Caco-2 (cell line): ENCODE results near the gene CTDSPL2. TPM values are rescaled to one million over a fixed set of nuclear protein-coding genes. Genes with fewer than 3 reads are reported as not detected.
A peak's percentile ranks its signal among the peaks of the same experiment; 100 is the strongest.

ENCODE experiments used
- BruUV-seq: library from RNA; stranded (reverse); fragments of 400-500 nt; replicated peaks from 2 replicates; lab custom pipeline; 2021; lab: Mats Ljungman, UMichigan
- CTCF ChIA-PET: fragments of 300-600 bp; sonication (Branson Sonifier 250); formaldehyde crosslinking; loops from one replicate; lab custom pipeline; 2022; ENCODE audit warnings: antibody characterized with exemption; lab: Charles Lee
- POLR2A ChIA-PET: fragments of 300-600 bp; sonication (Branson Sonifier 250); formaldehyde crosslinking; loops from one replicate; lab custom pipeline; 2022; ENCODE audit warnings: antibody characterized with exemption; lab: Charles Lee
- DNase-seq, 2 experiments: peaks; one replicate each; pipeline versions ENCODE4 v3.0.0 to v3.0.0-alpha.2; 2020 to 2022
- H3K27me3 ChIP-seq: replicated peaks from 2 replicates; pipeline ENCODE4 v1.6.0; 2011; ENCODE audit warnings: low read length; ENCODE audit not compliant: control insufficient read depth, insufficient read depth
- H3K36me3 ChIP-seq: 2 replicates; pipeline ENCODE4 v1.5.1; 2011; ENCODE audit warnings: low read length; ENCODE audit not compliant: control insufficient read depth, insufficient read depth
- H3K4me1 ChIP-seq: fragments of 250-450 bp; sonication (Bioruptor Pico); 2 replicates; pipeline ENCODE4 v1.5.1; 2020; ENCODE audit warnings: mild to moderate bottlenecking
- H3K4me3 ChIP-seq: 2 replicates; pipeline ENCODE4 v1.5.1; 2011; ENCODE audit warnings: low read depth, mild to moderate bottlenecking, control low read depth, low read length
- H3K9me3 ChIP-seq: fragments of 250-450 bp; sonication (Bioruptor Pico); 2 replicates; pipeline ENCODE4 v1.5.1; 2020; ENCODE audit warnings: mild to moderate bottlenecking, moderate library complexity
- H3K27ac Mint-ChIP-seq: one replicate; pipeline ENCODE4 v1.8.0; 2022; ENCODE audit warnings: mixed read lengths; ENCODE audit not compliant: unreplicated experiment
- H3K27me3 Mint-ChIP-seq: one replicate; pipeline ENCODE4 v1.8.0; 2022; ENCODE audit warnings: mixed read lengths; ENCODE audit not compliant: insufficient read depth, unreplicated experiment
- H3K36me3 Mint-ChIP-seq: one replicate; pipeline ENCODE4 v1.8.0; 2022; ENCODE audit warnings: mild to moderate bottlenecking, mixed read lengths; ENCODE audit not compliant: insufficient read depth, unreplicated experiment
- H3K4me1 Mint-ChIP-seq: one replicate; pipeline ENCODE4 v1.8.0; 2022; ENCODE audit warnings: low read depth, mixed read lengths; ENCODE audit not compliant: unreplicated experiment
- H3K4me3 Mint-ChIP-seq: one replicate; pipeline ENCODE4 v1.8.0; 2022; ENCODE audit warnings: mild to moderate bottlenecking, moderate library complexity, mixed read lengths; ENCODE audit not compliant: unreplicated experiment
- H3K9me3 Mint-ChIP-seq: one replicate; pipeline ENCODE4 v1.8.0; 2022; ENCODE audit warnings: mixed read lengths; ENCODE audit not compliant: unreplicated experiment
- intact Hi-C: fragments of 100-400 bp; cut with micrococcal nuclease; formaldehyde crosslinking; loops from one replicate; pipeline ENCODE4 v1.10.0; 2022; ENCODE audit not compliant: unreplicated experiment
- total RNA-seq: library from RNA; stranded (reverse); gene quantifications from 2 replicates; pipeline ENCODE4 v1.2.3, GENCODE V29; 2022
- TF ChIP-seq, protein P1 (sequence below), 2 experiments: fragments of 200-600 bp in 1 of 2; IDR thresholded peaks; 1 replicate in 1 of 2; 2 replicates in 1 of 2; pipeline versions ENCODE4 v1.5.1 to v1.8.0; 2011 to 2022; ENCODE audit warnings: antibody characterized with exemption in 1 of 2, control low read depth in 1 of 2, inconsistent platforms in 1 of 2, low read depth in 1 of 2, low read length in 1 of 2, mild to moderate bottlenecking in 1 of 2, moderate library complexity in 1 of 2; ENCODE audit not compliant: insufficient read depth in 1 of 2, severe bottlenecking in 1 of 2, unreplicated experiment in 1 of 2

CTDSPL2 gene
- total RNA-seq, 1 experiment from 2014 or later = 60.8 TPM

DNA sequence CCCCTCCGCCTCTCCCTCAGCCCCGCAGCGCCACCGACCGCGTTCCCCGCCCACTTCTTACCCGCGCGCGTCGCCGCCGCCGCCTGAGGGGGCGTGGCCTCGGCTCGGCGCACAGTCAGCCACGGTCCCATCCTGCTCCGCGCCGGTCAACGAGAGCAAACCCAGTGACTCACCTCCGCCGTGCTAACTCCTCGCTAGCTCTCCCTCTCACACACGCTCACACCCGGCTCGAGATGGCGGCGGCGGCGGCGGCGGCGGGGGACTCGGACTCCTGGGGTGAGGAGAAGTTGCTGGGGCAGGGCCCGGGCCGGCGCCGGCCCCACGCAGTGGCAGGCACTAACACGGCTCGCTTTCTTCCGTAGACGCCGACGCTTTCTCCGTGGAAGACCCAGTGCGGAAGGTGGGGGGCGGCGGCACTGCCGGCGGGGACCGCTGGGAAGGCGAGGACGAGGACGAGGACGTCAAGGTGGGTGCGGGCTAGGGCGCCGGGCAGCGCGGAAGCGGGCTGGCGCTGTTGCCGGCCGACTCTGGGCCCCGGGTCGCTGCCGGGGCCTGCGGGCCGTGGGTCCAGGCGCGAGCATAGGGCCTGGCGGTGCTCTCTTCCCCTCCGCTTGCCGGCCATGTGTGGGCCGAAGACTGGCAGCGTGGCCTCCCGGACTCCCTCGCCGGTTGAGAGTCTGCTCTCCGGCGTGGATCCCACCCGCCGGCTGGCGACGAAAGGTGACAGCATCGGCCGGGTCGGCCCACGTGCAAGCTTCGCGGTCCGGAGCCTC lies 109.7 kb downstream of the CTDSPL2 start, which contains the start of gene EIF3J:
TSS of gene EIF3J (plus strand) at position 186 of the 773 bp plus-strand sequence. CDS start at position 234, 48 bp downstream.
- Mint-ChIP-seq H3K27me3 (no peaks in the 10 kb centered on the region), H3K9me3 (no peaks in the 10 kb centered on the region), H3K36me3 (peaks cover 88% of the 10 kb centered on the region), H3K4me3 (peak within 1 kb of the TSS; percentile 94), H3K27ac (peak within 1 kb of the TSS; percentile 90), H3K4me1 (peaks cover 12% of the 10 kb centered on the region)
- TF ChIP-seq, protein P1, sequence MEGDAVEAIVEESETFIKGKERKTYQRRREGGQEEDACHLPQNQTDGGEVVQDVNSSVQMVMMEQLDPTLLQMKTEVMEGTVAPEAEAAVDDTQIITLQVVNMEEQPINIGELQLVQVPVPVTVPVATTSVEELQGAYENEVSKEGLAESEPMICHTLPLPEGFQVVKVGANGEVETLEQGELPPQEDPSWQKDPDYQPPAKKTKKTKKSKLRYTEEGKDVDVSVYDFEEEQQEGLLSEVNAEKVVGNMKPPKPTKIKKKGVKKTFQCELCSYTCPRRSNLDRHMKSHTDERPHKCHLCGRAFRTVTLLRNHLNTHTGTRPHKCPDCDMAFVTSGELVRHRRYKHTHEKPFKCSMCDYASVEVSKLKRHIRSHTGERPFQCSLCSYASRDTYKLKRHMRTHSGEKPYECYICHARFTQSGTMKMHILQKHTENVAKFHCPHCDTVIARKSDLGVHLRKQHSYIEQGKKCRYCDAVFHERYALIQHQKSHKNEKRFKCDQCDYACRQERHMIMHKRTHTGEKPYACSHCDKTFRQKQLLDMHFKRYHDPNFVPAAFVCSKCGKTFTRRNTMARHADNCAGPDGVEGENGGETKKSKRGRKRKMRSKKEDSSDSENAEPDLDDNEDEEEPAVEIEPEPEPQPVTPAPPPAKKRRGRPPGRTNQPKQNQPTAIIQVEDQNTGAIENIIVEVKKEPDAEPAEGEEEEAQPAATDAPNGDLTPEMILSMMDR (IDR thresholded peaks at IDR 0.05; ENCODE audit: insufficient read depth in 1 of 2, low read depth in 1 of 2, low read length in 1 of 2, severe bottlenecking in 1 of 2, unreplicated experiment in 1 of 2) = no peak
- ChIA-PET CTCF (interaction anchor here (0.6 to 1.3 kb wide), 8 partner anchors 9 to 634 kb away, joined by 3 to 8 read pairs (median 4); partner anchors contain the start of gene CTDSPL2), POLR2A (interaction anchor here (0.5 to 1.4 kb wide), 12 partner anchors 9 to 737 kb away, joined by 3 to 13 read pairs (median 4); partner anchors contain the start of genes B2M, GOLM2, HYPK and PATL2)
- Histone ChIP-seq H3K9me3 (no peaks in the 10 kb centered on the region), H3K36me3 (no peaks in the 10 kb centered on the region), H3K4me1 (peaks cover 4% of the 10 kb centered on the region; the same call in 1 of the 2 replicates), H3K27me3 (no peaks in the 10 kb centered on the region), H3K4me3 (peak within 1 kb of the TSS; percentile 93)
- BruUV-seq = no TSS peak
- intact Hi-C loops = loop anchor here (10.0 kb wide), 1 partner anchor 252 kb away; the partner anchor contains the start of gene GOLM2
- DNase-seq = peak; percentile 95 to 97

DNA sequence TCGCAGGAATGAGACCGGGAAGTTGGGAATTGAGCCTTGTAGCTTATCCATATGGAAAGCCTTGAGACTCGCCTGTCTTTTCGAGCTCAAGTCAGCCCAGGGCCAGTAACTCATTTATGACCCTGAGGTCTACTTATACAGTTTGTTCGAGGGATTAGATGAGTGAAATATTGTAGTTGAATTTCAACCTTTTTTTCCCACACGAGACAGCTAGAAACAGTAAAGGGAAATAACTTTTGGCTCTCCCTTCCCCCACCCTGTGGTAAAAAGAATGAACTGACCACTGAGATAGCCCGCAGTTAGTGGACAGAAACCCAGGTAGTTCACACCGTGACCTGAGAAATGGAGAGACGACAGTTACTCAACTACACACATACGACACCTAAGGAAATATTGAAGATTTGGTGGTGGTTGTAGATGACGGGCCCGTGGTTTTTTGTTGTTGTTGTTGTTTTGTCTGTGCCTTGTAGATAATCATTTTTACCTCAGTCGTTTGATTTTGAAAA lies 110.4 kb downstream of the CTDSPL2 start:
- no peaks in the 10 kb centered on the region for H3K27me3 ChIP-seq
- Mint-ChIP-seq H3K4me3 (peak overlapping the region; percentile 94), H3K4me1 (peaks cover 12% of the 10 kb centered on the region), H3K27me3 (no peaks in the 10 kb centered on the region), H3K36me3 (peaks cover 88% of the 10 kb centered on the region), H3K27ac (peak overlapping the region; percentile 90), H3K9me3 (no peaks in the 10 kb centered on the region)
- ChIA-PET POLR2A (interaction anchor here (0.7 to 1.4 kb wide), 5 partner anchors 9 to 737 kb away, joined by 3 to 7 read pairs (median 3); partner anchors contain the start of genes GOLM2, HYPK and SERINC4), CTCF (interaction anchor here (0.7 kb wide), 1 partner anchor 125 kb away, joined by 4 read pairs; no protein-coding TSS in a partner anchor)
- H3K9me3 ChIP-seq = no peaks in the 10 kb centered on the region; the same call in 1 of the 2 replicates
- peak; percentile 53 to 54 for DNase-seq
- no TSS peak for BruUV-seq
- H3K4me3 ChIP-seq = peak overlapping the region; percentile 93
- intact Hi-C loops = loop anchor here (10.0 kb wide), 1 partner anchor 253 kb away; the partner anchor contains the start of gene GOLM2
- peaks cover 4% of the 10 kb centered on the region; the same call in 1 of the 2 replicates for H3K4me1 ChIP-seq
- no peaks in the 10 kb centered on the region for H3K36me3 ChIP-seq
- TF ChIP-seq, protein P1 (IDR thresholded peaks at IDR 0.05; ENCODE audit: insufficient read depth in 1 of 2, low read depth in 1 of 2, low read length in 1 of 2, severe bottlenecking in 1 of 2, unreplicated experiment in 1 of 2) = peak in 1 of 2 experiments; percentile 19
